Measurements from ENCODE around the gene MEGF11.

- TF ChIP-seq ARNTL (CRISPR knock-in tag; IDR thresholded peaks at IDR 0.05; ENCODE audit: borderline replicate concordance, low read depth) (no peak), ZC3H10 (CRISPR knock-in tag; IDR thresholded peaks at IDR 0.05) (no peak), CSDC2 (CRISPR knock-in tag; IDR thresholded peaks at IDR 0.05) (no peak), TCF4 (CRISPR knock-in tag; IDR thresholded peaks at IDR 0.05; ENCODE audit: borderline replicate concordance) (no peak), OSR1 (CRISPR knock-in tag; IDR thresholded peaks at IDR 0.05) (no peak), ZFP3 (CRISPR knock-in tag; IDR thresholded peaks at IDR 0.05) (no peak), CREB5 (CRISPR knock-in tag; IDR thresholded peaks at IDR 0.05; ENCODE audit: low read depth) (no peak), RARB (CRISPR knock-in tag; IDR thresholded peaks at IDR 0.05) (no peak), ZFP30 (CRISPR knock-in tag; IDR thresholded peaks at IDR 0.05) (no peak), PATZ1 (CRISPR knock-in tag; IDR thresholded peaks at IDR 0.05; ENCODE audit: borderline replicate concordance) (no peak), ZNF8 (CRISPR knock-in tag; IDR thresholded peaks at IDR 0.05) (no peak), ESRRG (CRISPR knock-in tag; IDR thresholded peaks at IDR 0.05) (no peak), PPARA (CRISPR knock-in tag; IDR thresholded peaks at IDR 0.05; ENCODE audit: borderline replicate concordance) (no peak), TOX (CRISPR knock-in tag; IDR thresholded peaks at IDR 0.05; ENCODE audit: borderline replicate concordance) (no peak)
Measured at GRCh38 chr15:66094331-66094730, 159.2 kb downstream of the MEGF11 start.
